Mesodermal cell (in vitro differentiated cells): Measurements from ENCODE around the gene LEMD2.

Experiments used
- H3K27ac ChIP-seq: 2 replicates; pipeline ENCODE4 v1.7.0; 2013; ENCODE audit warnings: mild to moderate bottlenecking, low read depth, low read length, moderate library complexity; ENCODE audit not compliant: severe bottlenecking
- H3K36me3 ChIP-seq: 2 replicates; pipeline ENCODE4 v1.7.1; 2013; ENCODE audit warnings: mild to moderate bottlenecking, low read length, moderate library complexity; ENCODE audit not compliant: control insufficient read depth, insufficient read depth
- H3K4me1 ChIP-seq: one replicate; pipeline ENCODE4 v1.7.1; 2013; ENCODE audit warnings: mild to moderate bottlenecking, low read length; ENCODE audit not compliant: insufficient read depth, control insufficient read depth, poor library complexity, severe bottlenecking
- H3K4me3 ChIP-seq: 2 replicates; pipeline ENCODE4 v1.7.0; 2013; ENCODE audit warnings: low read length, control low read depth, mild to moderate bottlenecking; ENCODE audit not compliant: insufficient read depth, poor library complexity, severe bottlenecking; ENCODE audit errors: extremely low read depth
- H3K9me3 ChIP-seq: 2 replicates; pipeline ENCODE4 v1.7.1; 2013; ENCODE audit warnings: mild to moderate bottlenecking, low read length, moderate library complexity; ENCODE audit not compliant: control insufficient read depth
- WGBS, 2 experiments: methylation state at CpG; one replicate each; pipeline ENCODE4 v1.1.5; 2013; ENCODE audit warnings: missing lambda C conversion rate in 2 of 2; ENCODE audit not compliant: insufficient coverage in 2 of 2; 5-methylcytosine and 5-hydroxymethylcytosine counted together

The LEMD2 gene

DNA sequence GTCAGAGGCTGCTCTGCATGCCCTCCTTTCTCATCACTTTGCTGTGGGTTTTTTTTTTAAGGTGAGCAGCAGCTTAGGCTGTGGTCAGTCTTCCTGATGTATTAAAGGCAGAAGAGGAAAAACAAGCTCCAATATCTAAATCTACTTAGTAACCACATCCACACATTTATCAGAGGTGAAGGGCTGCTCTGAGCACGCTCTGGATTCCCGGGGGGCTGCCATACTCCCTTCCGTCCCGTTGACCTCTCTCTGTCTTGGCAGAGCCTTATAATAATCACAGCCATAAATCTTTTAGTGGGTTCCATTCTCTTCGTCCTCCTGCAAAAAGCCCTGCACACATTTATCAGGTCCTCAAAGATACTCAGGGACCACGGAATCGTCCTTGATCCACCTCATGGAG is 2.7 kb upstream of the LEMD2 start:
- peaks cover 24% of the 10 kb centered on the region for H3K4me1 ChIP-seq
- 91 to 95% methylated on average over 7 of the region's 7 CpGs for WGBS, 2 experiments
- peaks cover 9% of the 10 kb centered on the region for H3K36me3 ChIP-seq
- H3K27ac ChIP-seq, result no peak overlapping the region
- no peaks in the 10 kb centered on the region for H3K9me3 ChIP-seq
- no peak overlapping the region for H3K4me3 ChIP-seq

GRCh38 chr6:33790910-33791309 is 2.0 kb upstream of the LEMD2 start:
- Histone ChIP-seq H3K36me3 (peaks cover 16% of the 10 kb centered on the region), H3K4me3 (no peak overlapping the region), H3K9me3 (no peaks in the 10 kb centered on the region), H3K27ac (no peak overlapping the region), H3K4me1 (peaks cover 31% of the 10 kb centered on the region)
- 84 to 91% methylated on average over 4 of the region's 5 CpGs for WGBS, 2 experiments

- H3K4me3 ChIP-seq, result no peak overlapping the region
- peaks cover 36% of the 10 kb centered on the region for H3K4me1 ChIP-seq
- WGBS, 2 experiments, result 69 to 81% methylated on average over 2 of the region's 2 CpGs
- H3K27ac ChIP-seq, result no peak overlapping the region
- no peaks in the 10 kb centered on the region for H3K9me3 ChIP-seq
- peaks cover 21% of the 10 kb centered on the region for H3K36me3 ChIP-seq
Measured at GRCh38 chr6:33790379-33790778, 1.4 kb upstream of the LEMD2 start.

- peak overlapping the region; percentile 75 for H3K4me3 ChIP-seq
- H3K9me3 ChIP-seq, result no peaks in the 10 kb centered on the region
- peaks cover 42% of the 10 kb centered on the region for H3K4me1 ChIP-seq
- 92 to 93% methylated on average over 10 of the region's 11 CpGs for WGBS, 2 experiments
- peak overlapping the region; percentile 85 for H3K27ac ChIP-seq
- H3K36me3 ChIP-seq, result peaks cover 30% of the 10 kb centered on the region
Measured at GRCh38 chr6:33789550-33789895, 593 bp upstream of the LEMD2 start.

GRCh38 chr6:33787954-33788693 is 806 bp downstream of the LEMD2 start:
- Histone ChIP-seq H3K4me1 (peaks cover 49% of the 10 kb centered on the region), H3K4me3 (peak overlapping the region; percentile 75), H3K27ac (peak overlapping the region; percentile 85)

DNA sequence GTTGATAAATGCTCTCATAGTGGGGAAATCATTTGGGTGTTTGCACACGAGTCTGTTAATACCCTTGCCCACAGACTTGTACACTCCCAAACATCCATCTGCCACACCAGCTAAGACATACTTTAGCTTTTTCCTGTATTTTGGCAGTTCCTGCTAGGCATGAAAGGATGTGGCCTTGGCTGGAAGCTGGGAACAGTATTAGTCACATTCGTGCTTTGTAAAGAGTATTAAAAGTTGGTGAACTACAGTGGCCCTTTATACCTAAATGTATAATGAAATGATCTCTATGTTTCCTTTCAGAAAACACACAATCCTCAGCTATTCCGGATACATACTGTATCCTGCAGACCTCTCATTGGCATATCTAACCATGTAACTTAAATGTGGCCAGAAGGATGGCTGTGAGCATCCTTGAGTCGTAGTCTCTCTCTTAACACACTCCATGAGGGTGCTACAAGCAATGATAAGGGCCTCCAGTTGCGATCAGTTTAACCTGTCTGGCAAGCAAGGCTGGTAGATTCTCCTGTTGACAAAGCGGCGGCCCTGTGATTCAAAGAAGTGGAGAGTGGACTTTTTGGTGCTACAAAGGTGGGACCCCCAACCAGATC is 1.5 kb downstream of the LEMD2 start:
- 81 to 87% methylated on average over 3 to 5 of the region's 7 CpGs for WGBS, 2 experiments
- Histone ChIP-seq H3K4me3 (peak overlapping the region; percentile 75), H3K9me3 (no peaks in the 10 kb centered on the region), H3K36me3 (peaks cover 49% of the 10 kb centered on the region), H3K27ac (peak overlapping the region; percentile 85), H3K4me1 (peaks cover 56% of the 10 kb centered on the region)

More at GRCh38 chr6:33787954-33788693, 806 bp downstream of the LEMD2 start:
- H3K36me3 ChIP-seq, result peaks cover 43% of the 10 kb centered on the region
- no peaks in the 10 kb centered on the region for H3K9me3 ChIP-seq
- 1% methylated on average over 41 to 53 of the region's 53 CpGs for WGBS, 2 experiments

DNA sequence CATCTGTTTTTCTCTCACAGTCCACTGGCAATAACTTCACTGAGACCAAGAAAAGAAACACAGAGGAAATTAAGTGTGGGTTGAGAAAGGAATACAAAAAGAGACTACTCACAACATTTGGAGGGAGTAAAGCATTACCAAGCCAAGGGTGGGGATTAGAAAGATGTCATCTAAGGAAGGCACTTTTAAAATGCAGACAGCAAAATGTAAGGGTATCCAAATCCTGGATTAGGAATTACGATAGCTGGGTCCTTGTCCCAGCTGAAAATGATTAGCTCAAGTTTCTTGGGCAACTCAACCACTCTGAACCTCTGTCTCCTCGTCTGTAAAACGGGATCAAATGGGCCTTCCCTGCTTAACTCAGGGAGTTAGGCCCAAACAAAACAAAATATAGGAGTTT is 2.2 kb downstream of the LEMD2 start:
- peaks cover 56% of the 10 kb centered on the region for H3K36me3 ChIP-seq
- H3K4me3 ChIP-seq, result no peak overlapping the region
- 93 to 100% methylated on average over 1 to 3 of the region's 3 CpGs for WGBS, 2 experiments
- no peaks in the 10 kb centered on the region for H3K9me3 ChIP-seq
- H3K27ac ChIP-seq, result no peak overlapping the region
- peaks cover 63% of the 10 kb centered on the region for H3K4me1 ChIP-seq

- H3K4me3 ChIP-seq, result no peak overlapping the region
- peaks cover 60% of the 10 kb centered on the region for H3K36me3 ChIP-seq
- no peaks in the 10 kb centered on the region for H3K9me3 ChIP-seq
- H3K27ac ChIP-seq, result peak overlapping the region; percentile 36
- WGBS, 2 experiments, result 71% methylated on average over 2 of the region's 3 CpGs; no CpG with 5 or more reads in 1 of the 2 experiments
- H3K4me1 ChIP-seq, result peaks cover 72% of the 10 kb centered on the region
Measured at GRCh38 chr6:33785778-33786177, 3.2 kb downstream of the LEMD2 start.

DNA sequence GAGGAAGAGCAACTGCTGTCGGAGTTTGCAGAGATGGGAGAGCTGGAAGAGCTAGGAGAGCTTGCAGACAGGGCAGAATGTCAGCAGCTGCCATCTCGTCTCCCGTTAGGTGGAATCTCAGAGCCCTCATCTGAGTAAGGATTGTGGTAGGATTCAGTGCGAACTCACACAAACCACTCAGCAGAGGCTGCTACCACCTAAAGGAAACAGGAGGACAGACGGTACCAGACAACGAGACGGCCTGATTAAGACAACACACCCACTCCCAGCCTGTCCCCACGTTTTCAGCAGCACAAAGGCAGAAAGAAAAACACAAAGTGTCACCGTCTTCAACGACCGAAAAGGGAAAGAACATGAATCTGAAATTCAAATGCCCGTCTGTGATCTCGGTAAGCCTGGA is 4.1 kb downstream of the LEMD2 start:
- H3K27ac ChIP-seq, result no peak overlapping the region
- H3K9me3 ChIP-seq, result no peaks in the 10 kb centered on the region
- WGBS, 2 experiments, result 79 to 83% methylated on average over 10 to 13 of the region's 13 CpGs
- no peak overlapping the region for H3K4me3 ChIP-seq
- H3K36me3 ChIP-seq, result peaks cover 70% of the 10 kb centered on the region
- peaks cover 80% of the 10 kb centered on the region for H3K4me1 ChIP-seq

GRCh38 chr6:33783781-33784520 is 5.0 kb downstream of the LEMD2 start:
- Histone ChIP-seq H3K9me3 (no peaks in the 10 kb centered on the region), H3K4me1 (peaks cover 80% of the 10 kb centered on the region), H3K4me3 (no peak overlapping the region), H3K36me3 (peaks cover 79% of the 10 kb centered on the region), H3K27ac (no peak overlapping the region)
- 92 to 95% methylated on average over 8 of the region's 10 CpGs for WGBS, 2 experiments
